Glutamatergic neuron (in vitro differentiated cells): ENCODE measurements around the gene ADGRF3. TPM values are rescaled to one million over a fixed set of nuclear protein-coding genes. Genes with fewer than 3 reads are reported as not detected.
A peak's percentile ranks its signal among the peaks of the same experiment; 100 is the strongest.
"Not testable (repeated sequence)": the region's sequence is repeated elsewhere in the genome, so short reads cannot be mapped to it uniquely, and the experiment has no call there.

Experiments used
- DNase-seq: peaks from one replicate; pipeline ENCODE4 v3.0.0; 2022
- H3K27ac Mint-ChIP-seq: one replicate; pipeline ENCODE4 v1.8.0; 2020; ENCODE audit warnings: mild to moderate bottlenecking, mixed read lengths, inconsistent platforms; ENCODE audit not compliant: unreplicated experiment
- H3K27me3 Mint-ChIP-seq: one replicate; pipeline ENCODE4 v1.8.0; 2020; ENCODE audit warnings: mild to moderate bottlenecking, moderate library complexity, mixed read lengths, inconsistent platforms; ENCODE audit not compliant: unreplicated experiment
- H3K36me3 Mint-ChIP-seq: one replicate; pipeline ENCODE4 v1.8.0; 2020; ENCODE audit warnings: mild to moderate bottlenecking, mixed read lengths, inconsistent platforms; ENCODE audit not compliant: unreplicated experiment
- H3K4me1 Mint-ChIP-seq: one replicate; pipeline ENCODE4 v1.8.0; 2020; ENCODE audit warnings: mild to moderate bottlenecking, low read depth, mixed read lengths, inconsistent platforms; ENCODE audit not compliant: unreplicated experiment
- H3K4me3 Mint-ChIP-seq: one replicate; pipeline ENCODE4 v1.8.0; 2020; ENCODE audit warnings: mild to moderate bottlenecking, mixed read lengths, inconsistent platforms; ENCODE audit not compliant: unreplicated experiment
- H3K9me3 Mint-ChIP-seq: one replicate; pipeline ENCODE4 v1.8.0; 2020; ENCODE audit warnings: mild to moderate bottlenecking, moderate library complexity, mixed read lengths, inconsistent platforms; ENCODE audit not compliant: unreplicated experiment
- total RNA-seq: library from RNA; stranded (reverse); fragmentation: NEBNext Ultra II Directional; extraction: Animal tissue kit (Norgen Biotek cat#: 25700); gene quantifications from one replicate; pipeline ENCODE4 v1.2.1, GENCODE V29; 2021; ENCODE audit not compliant: unreplicated experiment
- TF ChIP-seq, protein P1 (sequence below): fragments of 200-600 bp; sonication (generic); IDR thresholded peaks from one replicate; pipeline ENCODE4 v1.5.0; 2021; ENCODE audit not compliant: partially characterized antibody, unreplicated experiment

ADGRF3 gene
- total RNA-seq, 1 donor from 2014 or later = 0.54 TPM

DNA sequence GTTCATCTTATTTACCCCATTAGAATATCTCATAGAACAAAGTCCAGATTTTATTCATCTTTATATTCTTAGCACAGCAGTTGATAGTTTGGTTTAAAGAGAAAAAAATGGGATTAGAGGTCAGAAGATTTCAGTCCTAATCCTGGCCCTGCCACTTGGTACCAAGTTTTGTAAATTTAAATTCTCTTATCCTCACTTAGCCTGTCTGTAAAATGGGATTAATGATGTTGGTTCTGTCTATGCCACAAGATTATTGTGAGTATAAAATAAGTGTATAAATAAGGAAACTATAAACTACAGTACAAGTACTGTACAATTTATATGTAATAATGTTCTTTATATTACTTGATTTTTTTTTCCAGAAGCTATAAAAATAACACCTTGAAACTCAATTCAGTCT lies 38.0 kb upstream of the ADGRF3 start:
- peaks cover 2% of the 10 kb centered on the region for H3K9me3 Mint-ChIP-seq
- H3K36me3 Mint-ChIP-seq = no peaks in the 10 kb centered on the region
- no peaks in the 10 kb centered on the region for H3K4me1 Mint-ChIP-seq
- no peak overlapping the region for H3K27ac Mint-ChIP-seq
- TF ChIP-seq, protein P1, sequence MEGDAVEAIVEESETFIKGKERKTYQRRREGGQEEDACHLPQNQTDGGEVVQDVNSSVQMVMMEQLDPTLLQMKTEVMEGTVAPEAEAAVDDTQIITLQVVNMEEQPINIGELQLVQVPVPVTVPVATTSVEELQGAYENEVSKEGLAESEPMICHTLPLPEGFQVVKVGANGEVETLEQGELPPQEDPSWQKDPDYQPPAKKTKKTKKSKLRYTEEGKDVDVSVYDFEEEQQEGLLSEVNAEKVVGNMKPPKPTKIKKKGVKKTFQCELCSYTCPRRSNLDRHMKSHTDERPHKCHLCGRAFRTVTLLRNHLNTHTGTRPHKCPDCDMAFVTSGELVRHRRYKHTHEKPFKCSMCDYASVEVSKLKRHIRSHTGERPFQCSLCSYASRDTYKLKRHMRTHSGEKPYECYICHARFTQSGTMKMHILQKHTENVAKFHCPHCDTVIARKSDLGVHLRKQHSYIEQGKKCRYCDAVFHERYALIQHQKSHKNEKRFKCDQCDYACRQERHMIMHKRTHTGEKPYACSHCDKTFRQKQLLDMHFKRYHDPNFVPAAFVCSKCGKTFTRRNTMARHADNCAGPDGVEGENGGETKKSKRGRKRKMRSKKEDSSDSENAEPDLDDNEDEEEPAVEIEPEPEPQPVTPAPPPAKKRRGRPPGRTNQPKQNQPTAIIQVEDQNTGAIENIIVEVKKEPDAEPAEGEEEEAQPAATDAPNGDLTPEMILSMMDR = no peak
- H3K4me3 Mint-ChIP-seq = no peak overlapping the region
- no peaks in the 10 kb centered on the region for H3K27me3 Mint-ChIP-seq
- no peak for DNase-seq

DNA sequence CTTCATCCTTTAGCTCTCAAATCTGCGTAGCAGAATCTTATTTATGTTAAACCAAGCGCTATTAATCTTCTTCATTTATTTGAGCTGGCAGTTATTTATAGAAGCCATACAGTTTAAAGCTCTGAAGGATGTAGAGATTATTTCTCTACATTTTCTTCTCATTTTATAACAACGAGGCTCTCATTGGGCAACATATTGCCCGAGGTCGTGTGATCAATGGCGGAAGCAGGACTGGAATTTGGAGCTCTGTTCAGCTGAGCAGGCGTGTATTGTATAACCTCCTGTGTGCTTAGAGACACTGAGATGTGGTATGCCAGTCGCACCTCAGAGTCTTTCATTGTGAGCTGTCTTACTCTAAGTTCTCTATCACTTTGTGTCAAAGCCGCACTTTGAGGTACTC lies 37.6 kb upstream of the ADGRF3 start:
- no peaks in the 10 kb centered on the region for H3K4me1 Mint-ChIP-seq
- no peak overlapping the region for H3K27ac Mint-ChIP-seq
- no peaks in the 10 kb centered on the region for H3K36me3 Mint-ChIP-seq
- DNase-seq = no peak
- H3K27me3 Mint-ChIP-seq = no peaks in the 10 kb centered on the region
- peaks cover 2% of the 10 kb centered on the region for H3K9me3 Mint-ChIP-seq
- H3K4me3 Mint-ChIP-seq = no peak overlapping the region
- TF ChIP-seq, protein P1 = no peak

DNA sequence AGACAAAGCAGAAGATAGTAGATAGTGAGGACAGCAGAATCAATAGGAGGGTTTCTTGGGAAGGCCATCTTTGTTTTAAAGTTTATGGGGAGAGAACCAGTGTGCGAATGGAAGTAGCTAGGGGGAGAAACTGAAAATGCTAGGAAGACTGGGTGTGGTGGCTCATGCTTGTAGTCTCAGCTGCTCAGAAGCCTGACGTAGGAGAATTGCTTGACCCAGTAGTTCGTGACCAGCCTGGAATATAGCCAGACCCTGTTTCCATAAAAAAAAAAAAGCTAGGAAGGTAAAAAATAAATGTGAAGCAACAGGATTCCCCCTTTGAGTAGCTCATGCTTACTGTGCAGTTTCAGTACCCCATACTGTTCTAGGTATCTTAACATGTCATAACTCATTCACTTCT lies 36.0 kb upstream of the ADGRF3 start:
- TF ChIP-seq, protein P1 = no peak
- Mint-ChIP-seq H3K27me3 (no peaks in the 10 kb centered on the region), H3K36me3 (no peaks in the 10 kb centered on the region), H3K4me1 (peaks cover 8% of the 10 kb centered on the region), H3K27ac (no peak overlapping the region), H3K9me3 (peaks cover 2% of the 10 kb centered on the region), H3K4me3 (no peak overlapping the region)
- DNase-seq = no peak

DNA sequence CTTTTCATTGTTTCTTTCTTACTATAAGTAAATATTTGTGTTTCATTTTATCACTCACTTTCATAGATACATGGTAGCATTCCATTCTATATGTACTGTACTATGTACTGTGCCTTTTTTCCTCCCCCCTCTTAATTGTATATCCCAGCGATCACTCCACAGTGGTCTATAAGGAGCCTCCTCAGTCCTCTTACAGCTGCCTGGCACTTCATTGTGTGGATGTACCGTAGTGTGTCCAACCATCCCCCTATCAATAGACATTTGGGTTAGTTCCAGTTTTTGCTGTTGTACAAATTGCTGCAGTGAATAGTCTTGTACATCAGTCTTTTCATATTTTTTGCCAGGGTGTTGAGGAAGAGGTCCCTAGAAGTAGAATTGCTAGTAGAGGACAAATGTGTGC lies 33.7 kb upstream of the ADGRF3 start:
- no peak overlapping the region for H3K27ac Mint-ChIP-seq
- no peak for DNase-seq
- H3K4me1 Mint-ChIP-seq = peaks cover 8% of the 10 kb centered on the region
- H3K9me3 Mint-ChIP-seq = peaks cover 2% of the 10 kb centered on the region
- H3K4me3 Mint-ChIP-seq = no peak overlapping the region
- TF ChIP-seq, protein P1 = no peak
- H3K36me3 Mint-ChIP-seq = no peaks in the 10 kb centered on the region
- H3K27me3 Mint-ChIP-seq = no peaks in the 10 kb centered on the region

DNA sequence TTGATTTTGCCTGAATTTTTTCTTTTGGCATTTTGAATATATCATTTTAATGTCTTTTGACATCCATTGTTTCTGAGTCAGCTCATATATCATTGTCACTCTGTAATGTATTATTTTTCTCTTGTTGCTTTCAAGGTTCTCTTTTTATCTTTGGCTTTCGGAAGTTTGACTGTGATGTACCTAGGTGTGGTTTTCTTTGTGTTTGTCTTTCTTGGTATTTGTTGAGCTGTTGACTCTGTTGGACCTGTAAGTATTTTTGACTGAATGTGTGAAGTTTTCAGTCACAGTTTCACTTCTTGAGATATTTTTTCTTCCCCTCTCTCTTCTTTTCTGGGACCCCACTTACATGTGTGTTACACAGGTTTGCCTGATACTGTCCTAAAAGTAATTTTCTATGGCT lies 30.2 kb upstream of the ADGRF3 start:
- H3K27ac Mint-ChIP-seq = no peak overlapping the region
- TF ChIP-seq, protein P1 = no peak
- H3K9me3 Mint-ChIP-seq = peaks cover 8% of the 10 kb centered on the region
- DNase-seq = no peak
- peaks cover 9% of the 10 kb centered on the region for H3K4me1 Mint-ChIP-seq
- peaks cover 14% of the 10 kb centered on the region for H3K36me3 Mint-ChIP-seq
- H3K4me3 Mint-ChIP-seq = no peak overlapping the region
- no peaks in the 10 kb centered on the region for H3K27me3 Mint-ChIP-seq

DNA sequence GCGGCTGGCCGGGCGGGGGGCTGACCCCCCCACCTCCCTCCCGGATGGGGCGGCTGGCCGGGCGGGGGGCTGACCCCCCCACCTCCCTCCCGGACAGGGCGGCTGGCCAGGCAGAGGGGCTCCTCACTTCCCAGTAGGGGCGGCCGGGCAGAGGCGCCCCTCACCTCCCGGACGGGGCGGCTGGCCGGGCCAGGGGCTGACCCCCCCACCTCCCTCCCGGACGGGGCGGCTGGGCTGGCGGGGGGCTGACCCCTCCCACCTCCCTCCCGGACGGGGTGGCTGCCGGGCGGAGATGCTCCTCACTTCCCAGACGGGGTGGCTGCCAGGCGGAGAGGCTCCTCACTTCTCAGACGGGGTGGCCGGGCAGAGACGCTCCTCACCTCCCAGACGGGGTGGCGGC lies 24.3 kb upstream of the ADGRF3 start:
- peaks cover 17% of the 10 kb centered on the region for H3K36me3 Mint-ChIP-seq
- peaks cover 17% of the 10 kb centered on the region for H3K9me3 Mint-ChIP-seq
- not testable (repeated sequence) for DNase-seq, H3K27me3 Mint-ChIP-seq, H3K27ac Mint-ChIP-seq, H3K4me3 Mint-ChIP-seq
- peaks cover 21% of the 10 kb centered on the region for H3K4me1 Mint-ChIP-seq

DNA sequence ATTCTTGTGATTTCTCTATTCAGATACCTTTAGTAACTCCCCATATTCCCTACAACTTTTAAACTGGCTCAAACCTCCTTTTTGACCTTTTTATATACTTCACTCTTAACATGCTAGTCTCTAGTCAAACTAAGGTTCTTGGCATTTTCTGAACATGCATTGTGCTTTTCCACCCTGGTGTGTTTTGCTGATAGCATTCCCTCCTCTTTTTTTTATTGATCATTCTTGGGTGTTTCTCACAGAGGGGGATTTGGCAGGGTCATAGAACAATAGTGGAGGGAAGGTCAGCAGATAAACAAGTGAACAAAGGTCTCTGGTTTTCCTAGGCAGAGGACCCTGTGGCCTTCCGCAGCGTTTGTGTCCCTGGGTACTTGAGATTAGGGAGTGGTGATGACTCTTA lies 23.1 kb upstream of the ADGRF3 start:
- H3K36me3 Mint-ChIP-seq = peaks cover 17% of the 10 kb centered on the region
- H3K27me3 Mint-ChIP-seq, DNase-seq: not testable (repeated sequence)
- peaks cover 21% of the 10 kb centered on the region for H3K4me1 Mint-ChIP-seq
- peaks cover 17% of the 10 kb centered on the region for H3K9me3 Mint-ChIP-seq
- peak overlapping the region; percentile 32 for H3K4me3 Mint-ChIP-seq
- H3K27ac Mint-ChIP-seq = peak overlapping the region; percentile 92
